ENCODE results near the gene PRRC2B. TPM values are rescaled to one million over a fixed set of nuclear protein-coding genes. Genes with fewer than 3 reads are reported as not detected.

The PRRC2B gene
- total and polyA plus RNA-seq, 2 experiments from 2014 or later = 45.0 to 193 TPM

DNA sequence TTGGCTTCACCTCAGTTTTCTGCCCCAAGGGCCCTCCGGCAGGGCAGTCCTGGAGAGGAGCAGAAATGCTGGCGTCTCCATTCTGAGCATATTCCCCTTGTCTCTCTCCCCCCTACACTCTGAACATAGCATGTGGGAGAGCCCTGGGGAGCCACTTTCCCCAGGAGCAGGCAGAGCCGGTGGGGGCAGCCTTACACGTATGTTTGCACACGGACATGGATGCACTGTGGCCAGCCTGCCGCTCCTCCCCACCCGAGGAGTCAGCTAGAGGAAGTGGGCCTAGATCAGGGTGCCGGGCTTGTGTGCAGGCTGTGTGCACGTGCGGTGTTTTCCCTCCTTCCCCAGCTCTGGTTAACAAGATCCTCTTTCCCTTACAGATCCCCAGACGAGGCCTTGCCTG lies 83.5 kb downstream of the PRRC2B start (continued):
- no peak for TF ChIP-seq REST (IDR thresholded peaks at IDR 0.05; ENCODE audit: unreplicated experiment)
- TF ChIP-seq EZH2 (IDR thresholded peaks at IDR 0.05; ENCODE audit: low read depth, unreplicated experiment) = no peak
- TF ChIP-seq POLR2AphosphoS5 (IDR thresholded peaks at IDR 0.05; ENCODE audit: low read depth) = no peak
- no peak for TF ChIP-seq ETS1 (IDR thresholded peaks at IDR 0.05)

GRCh38 chr9:131477816-131478419 lies 84.0 kb downstream of the PRRC2B start:
- Histone ChIP-seq H3K9me2 (ENCODE audit: insufficient read depth) (no peaks in the 10 kb centered on the region), H2AFZ (no peak overlapping the region), H3K4me3 (no peak overlapping the region), H3F3A (replicated peaks; ENCODE audit: low read depth) (peaks cover 52% of the 10 kb centered on the region), H3K79me2 (replicated peaks; ENCODE audit: insufficient read depth) (peaks cover 39% of the 10 kb centered on the region), H3K27me3 (ENCODE audit: insufficient read depth) (no peaks in the 10 kb centered on the region), H4K20me1 (replicated peaks; ENCODE audit: insufficient read depth) (peaks cover 15% of the 10 kb centered on the region), H3K27ac (ENCODE audit: low read depth) (0 out of 2 replicates have a peak overlapping the region, but pooled peaks have one; percentile 50), H3K36me3 (ENCODE audit: insufficient read depth) (peaks cover 82% of the 10 kb centered on the region), H3K4me1 (ENCODE audit: insufficient read depth) (no peaks in the 10 kb centered on the region), H3K4me2 (no peak overlapping the region)
- Mint-ChIP-seq H3K36me3 (ENCODE audit: low read depth) (peaks cover 96% of the 10 kb centered on the region), H3K27me3 (ENCODE audit: insufficient read depth, low read depth, poor library complexity) (peaks cover 37% of the 10 kb centered on the region), H3K4me1 (0 out of 3 replicates have a peak, but pooled peaks cover 2% of the 10 kb centered on the region), H3K27ac (peak overlapping the region; percentile 68; the same call in 1 of the 2 replicates), H3K4me3 (no peak overlapping the region), H3K9me3 (no peaks in the 10 kb centered on the region)
- ATAC-seq (peak; percentile 8), DNase-seq (ENCODE audit: low spot score) (no peak)
- TF ChIP-seq, protein P1, sequence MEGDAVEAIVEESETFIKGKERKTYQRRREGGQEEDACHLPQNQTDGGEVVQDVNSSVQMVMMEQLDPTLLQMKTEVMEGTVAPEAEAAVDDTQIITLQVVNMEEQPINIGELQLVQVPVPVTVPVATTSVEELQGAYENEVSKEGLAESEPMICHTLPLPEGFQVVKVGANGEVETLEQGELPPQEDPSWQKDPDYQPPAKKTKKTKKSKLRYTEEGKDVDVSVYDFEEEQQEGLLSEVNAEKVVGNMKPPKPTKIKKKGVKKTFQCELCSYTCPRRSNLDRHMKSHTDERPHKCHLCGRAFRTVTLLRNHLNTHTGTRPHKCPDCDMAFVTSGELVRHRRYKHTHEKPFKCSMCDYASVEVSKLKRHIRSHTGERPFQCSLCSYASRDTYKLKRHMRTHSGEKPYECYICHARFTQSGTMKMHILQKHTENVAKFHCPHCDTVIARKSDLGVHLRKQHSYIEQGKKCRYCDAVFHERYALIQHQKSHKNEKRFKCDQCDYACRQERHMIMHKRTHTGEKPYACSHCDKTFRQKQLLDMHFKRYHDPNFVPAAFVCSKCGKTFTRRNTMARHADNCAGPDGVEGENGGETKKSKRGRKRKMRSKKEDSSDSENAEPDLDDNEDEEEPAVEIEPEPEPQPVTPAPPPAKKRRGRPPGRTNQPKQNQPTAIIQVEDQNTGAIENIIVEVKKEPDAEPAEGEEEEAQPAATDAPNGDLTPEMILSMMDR (conservative IDR thresholded peaks at IDR 0.05; ENCODE audit: low read depth in 2 of 2) = no peak
- TF ChIP-seq STAT1 (IDR thresholded peaks at IDR 0.05; ENCODE audit: unreplicated experiment) = no peak
- no peak for TF ChIP-seq NANOG (IDR thresholded peaks at IDR 0.05; ENCODE audit: borderline replicate concordance)
- no peak for TF ChIP-seq POLR2AphosphoS5 (IDR thresholded peaks at IDR 0.05; ENCODE audit: low read depth)
- TF ChIP-seq ETS1 (IDR thresholded peaks at IDR 0.05) = no peak
- TF ChIP-seq EZH2phosphoT487 (IDR thresholded peaks at IDR 0.05; ENCODE audit: unreplicated experiment) = no peak
- TF ChIP-seq JUNB (IDR thresholded peaks at IDR 0.05; ENCODE audit: unreplicated experiment) = no peak
- no peak for TF ChIP-seq ZNF331 (CRISPR knock-in tag; IDR thresholded peaks at IDR 0.05; ENCODE audit: low read depth)
- TF ChIP-seq CREB1 (CRISPR knock-in tag; IDR thresholded peaks at IDR 0.05; ENCODE audit: low read depth) = no peak
- no peak for TF ChIP-seq ZNF114 (CRISPR knock-in tag; IDR thresholded peaks at IDR 0.05)
- no peak for TF ChIP-seq EZH2 (IDR thresholded peaks at IDR 0.05; ENCODE audit: low read depth, unreplicated experiment)
